Measurements from ENCODE around the gene CMTM4. TPM values are rescaled to one million over a fixed set of nuclear protein-coding genes. Genes with fewer than 3 reads are reported as not detected.

CMTM4 gene
- total and polyA plus RNA-seq, 8 donors, result 14.9 to 43.5 (median 36.5) TPM

DNA sequence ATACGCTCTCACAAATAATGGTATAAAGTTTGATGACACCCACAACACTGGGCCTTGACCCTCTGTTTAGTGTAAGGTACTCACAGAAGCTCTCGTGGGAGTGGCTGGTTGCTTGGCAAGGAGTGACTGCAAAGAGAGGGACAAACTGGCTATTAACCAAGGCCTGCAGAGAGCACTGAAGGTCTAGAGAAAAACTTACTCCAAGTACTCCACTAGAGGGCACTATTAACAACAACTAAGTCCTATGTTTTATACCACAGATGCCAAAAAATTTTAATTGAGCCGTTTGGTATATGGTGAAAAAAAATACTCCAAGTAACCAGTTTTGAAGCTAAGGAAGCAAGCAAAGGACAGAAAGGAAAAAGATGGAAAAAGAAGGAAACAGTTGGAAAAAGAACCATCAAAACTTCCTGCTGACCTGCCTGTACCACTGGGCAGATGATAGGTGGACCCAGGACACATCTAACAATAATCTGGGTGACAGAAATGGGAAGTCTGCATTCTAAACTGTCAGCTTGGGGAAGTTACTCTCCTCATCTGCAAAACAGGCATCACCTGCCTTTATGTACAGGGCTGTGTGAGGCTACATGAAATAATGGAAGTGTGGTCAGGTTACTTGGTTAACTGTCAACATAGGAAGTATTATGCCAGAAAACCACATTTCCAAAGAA, 31.7 kb upstream of the CMTM4 start:
- peak; percentile 92 for FAIRE-seq
- no peaks in the 10 kb centered on the region for H3K4me1 ChIP-seq
- no peak overlapping the region for H3K4me3 ChIP-seq
- peak in 3 of 6 donors; percentile 23 to 41 (median 26) for DNase-seq
- peaks cover 10 to 70% (median 33%) of the 10 kb centered on the region in 3 donors for H3K36me3 ChIP-seq
- WGBS, 2 donors, result 32% methylated on average over 3 of the region's 3 CpGs
- intact Hi-C loops (cut with DNase I), result loop anchor here in 1 of 3 donors (5.0 kb wide), 1 partner anchor 144 kb away; no protein-coding TSS in a partner anchor
- no peaks in the 10 kb centered on the region for H3K9me3 ChIP-seq
- TF ChIP-seq, protein P1, sequence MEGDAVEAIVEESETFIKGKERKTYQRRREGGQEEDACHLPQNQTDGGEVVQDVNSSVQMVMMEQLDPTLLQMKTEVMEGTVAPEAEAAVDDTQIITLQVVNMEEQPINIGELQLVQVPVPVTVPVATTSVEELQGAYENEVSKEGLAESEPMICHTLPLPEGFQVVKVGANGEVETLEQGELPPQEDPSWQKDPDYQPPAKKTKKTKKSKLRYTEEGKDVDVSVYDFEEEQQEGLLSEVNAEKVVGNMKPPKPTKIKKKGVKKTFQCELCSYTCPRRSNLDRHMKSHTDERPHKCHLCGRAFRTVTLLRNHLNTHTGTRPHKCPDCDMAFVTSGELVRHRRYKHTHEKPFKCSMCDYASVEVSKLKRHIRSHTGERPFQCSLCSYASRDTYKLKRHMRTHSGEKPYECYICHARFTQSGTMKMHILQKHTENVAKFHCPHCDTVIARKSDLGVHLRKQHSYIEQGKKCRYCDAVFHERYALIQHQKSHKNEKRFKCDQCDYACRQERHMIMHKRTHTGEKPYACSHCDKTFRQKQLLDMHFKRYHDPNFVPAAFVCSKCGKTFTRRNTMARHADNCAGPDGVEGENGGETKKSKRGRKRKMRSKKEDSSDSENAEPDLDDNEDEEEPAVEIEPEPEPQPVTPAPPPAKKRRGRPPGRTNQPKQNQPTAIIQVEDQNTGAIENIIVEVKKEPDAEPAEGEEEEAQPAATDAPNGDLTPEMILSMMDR (IDR thresholded peaks at IDR 0.05), result peak in 3 of 4 donors; percentile 59 to 69 (median 60)
- H3K27ac ChIP-seq, result no peak overlapping the region
- ATAC-seq, result peak; percentile 83 to 95 (median 91)
- no peaks in the 10 kb centered on the region for H3K27me3 ChIP-seq

DNA sequence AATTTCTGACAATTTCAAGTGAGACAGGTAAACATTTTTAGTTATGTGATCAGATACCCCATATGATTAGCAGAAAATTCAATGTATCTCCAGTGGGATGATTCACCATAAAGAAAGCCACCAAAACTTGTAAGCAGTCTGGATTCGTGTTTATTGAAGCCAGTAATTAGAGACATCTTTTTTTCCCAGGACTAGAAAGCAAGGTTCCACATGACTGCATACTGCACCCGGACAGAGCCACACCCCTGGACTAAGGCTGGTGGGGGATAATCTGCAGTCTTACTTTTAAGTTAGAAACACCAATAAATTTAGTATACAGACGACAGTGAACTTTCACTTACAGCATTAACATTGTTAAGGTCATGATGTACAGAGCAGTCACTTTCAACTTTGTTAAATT, 24.2 kb upstream of the CMTM4 start:
- no peak for ATAC-seq
- no peak overlapping the region for H3K27ac ChIP-seq

DNA sequence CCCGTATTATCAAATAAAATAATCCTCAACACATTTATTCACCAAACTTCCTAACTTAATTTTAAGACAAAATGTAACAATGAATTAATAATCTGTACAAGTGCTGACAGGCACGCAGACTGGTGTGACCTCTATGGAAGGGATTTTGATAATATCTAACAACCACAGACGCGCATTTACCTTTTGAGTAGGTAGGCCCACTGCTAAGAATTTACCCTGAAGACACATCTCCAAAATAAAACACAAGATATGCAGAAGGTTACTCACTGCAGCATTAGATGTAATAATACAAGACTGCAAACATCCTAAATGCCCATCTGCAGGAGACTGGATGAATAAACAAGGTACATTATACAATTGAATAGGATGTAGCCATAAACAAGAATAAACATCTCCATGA, 22.7 kb upstream of the CMTM4 start:
- FAIRE-seq (no peak), DNase-seq (no peak), ATAC-seq (no peak)
- no peak overlapping the region for H3K27ac ChIP-seq
- H3K4me1 ChIP-seq, result no peaks in the 10 kb centered on the region
- no peak overlapping the region for H3K4me3 ChIP-seq
- H3K9me3 ChIP-seq, result no peaks in the 10 kb centered on the region
- WGBS, 2 donors, result 96% methylated on average over 4 of the region's 4 CpGs
- no peaks in the 10 kb centered on the region for H3K27me3 ChIP-seq
- TF ChIP-seq, protein P1 (IDR thresholded peaks at IDR 0.05), result no peak
- H3K36me3 ChIP-seq, result peaks cover under 1 to 27% (median 12%) of the 10 kb centered on the region in 3 donors
- intact Hi-C loops (cut with DNase I), result no loop called here

More for the DNA sequence above, 24.2 kb upstream of the CMTM4 start:
- H3K9me3 ChIP-seq, result no peaks in the 10 kb centered on the region
- TF ChIP-seq, protein P1 (IDR thresholded peaks at IDR 0.05), result no peak
- H3K4me3 ChIP-seq, result no peak overlapping the region
- FAIRE-seq (no peak), DNase-seq (no peak)
- H3K4me1 ChIP-seq, result no peaks in the 10 kb centered on the region
- 89 to 92% methylated on average over 3 of the region's 3 CpGs for WGBS, 2 donors
- intact Hi-C loops (cut with DNase I), result no loop called here
- no peaks in the 10 kb centered on the region for H3K27me3 ChIP-seq
- H3K36me3 ChIP-seq, result peaks cover 3 to 42% (median 26%) of the 10 kb centered on the region in 3 donors

DNA sequence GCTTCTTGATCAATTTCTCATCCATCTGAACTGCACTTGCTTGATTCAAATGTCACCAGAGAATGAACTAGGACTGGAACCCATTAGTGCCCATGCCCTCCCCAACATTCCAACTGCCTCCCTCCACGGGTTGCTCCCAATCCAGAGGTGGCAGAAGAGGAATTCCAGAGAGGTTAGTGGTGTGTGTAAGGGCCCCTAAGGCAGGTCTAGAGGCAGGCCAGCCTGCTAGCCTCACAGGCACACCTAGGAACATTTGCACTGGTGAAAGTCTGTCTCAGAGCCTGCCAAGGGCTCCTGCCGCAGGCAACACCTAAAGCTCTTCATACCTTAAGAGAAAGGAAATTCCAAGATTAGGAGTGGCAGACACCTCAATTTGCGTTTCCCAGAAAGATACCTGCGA, 21.2 kb upstream of the CMTM4 start:
- FAIRE-seq (no peak), DNase-seq (no peak), ATAC-seq (peak in 1 of 4 donors; percentile 22)
- Histone ChIP-seq H3K9me3 (no peaks in the 10 kb centered on the region), H3K36me3 (peaks cover 0 to 14% (median 0%) of the 10 kb centered on the region in 3 donors), H3K4me3 (no peak overlapping the region), H3K27me3 (no peaks in the 10 kb centered on the region), H3K27ac (no peak overlapping the region), H3K4me1 (no peaks in the 10 kb centered on the region)
- 81 to 87% methylated on average over 4 of the region's 4 CpGs for WGBS, 2 donors
- intact Hi-C loops (cut with DNase I), result no loop called here
- TF ChIP-seq, protein P1 (IDR thresholded peaks at IDR 0.05), result no peak

DNA sequence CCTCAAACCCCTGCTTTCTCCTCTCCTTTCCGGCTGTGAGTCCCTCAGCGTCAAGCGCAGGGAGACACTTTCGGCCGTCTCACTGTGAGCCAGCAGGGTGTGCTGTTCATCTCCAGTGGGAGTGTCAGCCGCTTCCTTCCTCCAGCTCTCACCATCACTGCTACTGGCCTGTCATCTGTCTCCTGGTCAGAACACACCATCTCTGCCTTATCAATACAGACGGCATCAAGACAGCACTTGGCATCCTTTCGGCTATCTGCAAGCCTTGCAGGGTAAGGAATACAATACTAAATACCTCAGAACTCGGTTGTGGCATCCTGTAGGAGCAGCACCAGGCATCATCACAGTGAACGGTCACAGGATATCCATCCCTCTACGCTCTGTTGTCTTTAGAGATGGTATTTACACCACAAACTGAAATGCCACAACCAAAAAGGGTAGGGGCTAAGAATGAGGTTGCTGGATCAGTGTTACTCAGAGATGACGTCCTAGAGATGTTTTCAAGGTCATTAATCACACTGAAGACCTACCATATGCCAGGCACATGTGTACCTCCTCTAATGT, 20.7 kb upstream of the CMTM4 start:
- TF ChIP-seq, protein P1 (IDR thresholded peaks at IDR 0.05), result peak in 2 of 4 donors; percentile 6 to 10
- no peaks in the 10 kb centered on the region for H3K9me3 ChIP-seq
- WGBS, 2 donors, result 73 to 79% methylated on average over 12 of the region's 12 CpGs
- H3K36me3 ChIP-seq, result peaks cover 0 to 8% (median 0%) of the 10 kb centered on the region in 3 donors
- no peak for FAIRE-seq
- H3K4me1 ChIP-seq, result no peaks in the 10 kb centered on the region
- H3K27ac ChIP-seq, result no peak overlapping the region
- H3K27me3 ChIP-seq, result no peaks in the 10 kb centered on the region
- no peak for DNase-seq
- ATAC-seq, result peak in 3 of 4 donors; percentile 47 to 65 (median 57)
- H3K4me3 ChIP-seq, result no peak overlapping the region
- intact Hi-C loops (cut with DNase I), result no loop called here

All from pancreas (tissue), 10 donors.